Putamen (tissue), 1 donor: Measurements from ENCODE around the gene GNG2.

ENCODE experiments used
- DNase-seq: peaks from one replicate; pipeline ENCODE4 v3.0.0-alpha.2; 2016; ENCODE audit warnings: low spot score

GNG2 gene

DNA sequence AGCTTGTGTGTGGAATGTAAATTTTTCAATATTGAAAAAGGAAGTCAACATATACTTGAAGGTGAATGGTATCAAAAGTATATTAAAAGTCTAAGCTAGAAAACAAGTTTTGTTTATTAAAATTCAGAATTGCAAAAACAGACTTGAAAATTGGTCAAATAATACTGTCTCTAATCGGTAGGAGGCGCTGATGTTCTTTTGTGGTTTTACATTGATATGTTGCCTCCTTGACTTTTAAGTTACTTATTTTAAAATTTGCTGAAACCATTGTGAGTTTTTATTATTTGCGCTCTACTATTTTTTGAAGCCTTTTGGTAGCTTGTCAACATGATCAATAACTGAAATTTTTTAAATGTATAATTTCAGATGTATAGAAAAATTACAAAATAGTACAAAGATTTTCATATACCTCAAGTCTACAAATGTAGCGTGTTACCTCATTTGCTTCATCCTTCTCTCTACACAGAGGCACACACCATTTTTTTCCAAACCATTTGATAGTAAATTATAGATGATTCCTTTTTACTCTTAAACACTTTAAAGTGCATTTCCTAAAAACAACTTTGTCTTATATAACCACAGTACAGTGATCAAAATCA lies 135.8 kb downstream of the GNG2 start:
- DNase-seq, result no peak

DNA sequence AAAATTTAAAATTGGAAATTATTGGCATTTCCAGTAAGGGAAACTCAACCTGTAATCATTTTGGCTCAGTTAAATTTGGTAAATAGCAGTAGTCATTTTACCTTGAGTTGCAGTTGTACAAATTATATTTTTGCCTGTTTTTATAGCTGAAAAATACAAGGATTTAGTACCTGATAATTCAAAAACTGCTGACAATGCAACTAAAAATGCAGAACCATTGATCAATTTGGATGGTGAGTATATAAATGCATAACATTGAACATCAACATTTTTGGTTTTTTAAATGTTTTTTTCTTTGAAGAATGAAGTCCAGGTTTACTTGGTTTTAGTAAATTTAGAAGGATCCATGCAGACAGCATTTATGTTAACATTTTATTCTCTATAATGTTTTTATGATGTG lies 137.9 kb downstream of the GNG2 start:
- no peak for DNase-seq

DNA sequence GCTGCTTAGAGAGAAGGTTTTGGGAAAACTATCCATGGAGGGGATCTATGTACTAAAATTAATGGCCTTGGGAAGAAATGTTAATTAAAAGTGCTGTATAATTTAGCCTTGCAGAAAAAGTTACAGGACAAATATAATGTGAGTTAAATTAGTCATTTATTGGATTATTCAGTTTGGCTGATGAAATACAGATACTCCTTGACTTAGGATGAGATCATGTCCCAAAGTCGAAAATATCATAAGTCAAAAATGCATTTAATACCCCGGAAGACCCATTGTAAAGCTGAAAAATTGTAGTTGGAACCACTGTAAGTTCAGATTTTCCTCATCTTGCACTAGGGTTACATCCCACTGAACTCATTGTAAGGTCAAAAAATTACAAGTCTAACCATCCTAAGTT lies 138.7 kb downstream of the GNG2 start:
- DNase-seq, result no peak

DNA sequence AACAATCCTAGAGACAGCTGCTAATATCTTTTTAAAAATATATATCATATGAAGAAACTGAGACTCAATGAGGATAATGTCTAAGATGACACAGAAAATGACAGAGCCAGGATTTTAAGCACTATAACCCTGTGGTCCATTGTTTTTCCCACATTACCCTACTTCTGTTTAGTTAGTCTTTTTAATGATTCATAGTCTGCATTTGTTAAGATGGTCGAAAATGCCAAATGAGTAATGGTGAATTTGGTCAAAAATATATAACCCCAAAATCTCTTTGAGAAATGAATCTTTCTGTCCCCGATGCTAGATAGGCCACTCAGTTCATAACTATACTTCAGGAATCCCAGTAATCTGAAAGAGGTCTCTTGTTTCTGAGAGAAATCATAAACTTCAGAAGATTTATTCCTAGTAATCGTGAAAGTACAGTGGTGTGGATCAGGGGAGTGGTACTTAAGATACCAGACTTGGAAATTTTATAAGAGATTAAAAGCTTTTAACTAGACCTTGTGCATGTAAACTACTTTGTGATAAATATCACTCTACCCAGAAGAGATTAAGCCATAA lies 139.7 kb downstream of the GNG2 start:
- DNase-seq, result no peak

DNA sequence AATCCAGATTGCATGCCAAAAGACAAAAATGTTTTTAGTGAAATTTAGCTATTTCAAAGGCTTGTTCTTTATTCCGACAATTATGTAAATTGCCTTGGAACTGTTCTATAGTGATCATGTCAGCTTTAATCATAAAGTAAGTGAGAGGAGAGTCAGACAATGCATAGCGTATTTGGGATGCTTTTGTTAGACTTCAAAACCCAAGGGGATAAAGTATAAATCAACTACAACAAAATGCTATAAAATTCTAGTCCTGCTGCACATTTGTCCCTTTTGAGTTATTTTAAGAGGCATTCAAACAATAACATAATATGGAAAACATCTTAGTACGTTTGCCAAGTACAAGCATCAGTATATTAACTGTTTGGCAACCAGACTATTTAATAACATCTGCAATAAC lies 140.3 kb downstream of the GNG2 start:
- DNase-seq, result no peak

DNA sequence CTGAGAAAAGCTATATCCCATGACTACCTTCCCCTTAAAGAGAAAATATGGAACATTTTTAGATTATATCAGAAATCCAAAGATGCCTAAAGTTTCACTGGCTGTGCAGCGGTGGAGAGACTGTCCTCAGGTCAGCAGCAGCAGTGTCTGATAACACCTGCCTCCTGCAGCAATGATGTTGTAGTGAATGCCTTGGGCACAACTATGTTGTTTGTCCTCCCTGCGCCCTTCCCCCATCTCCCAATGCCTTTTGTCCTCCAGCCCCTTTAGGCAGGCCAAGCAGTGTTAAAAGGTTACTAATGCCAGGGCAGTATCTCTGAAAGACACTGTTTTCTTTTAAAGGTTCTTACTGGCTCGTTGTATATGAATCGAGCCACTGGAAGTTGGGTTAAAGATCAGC lies 142.1 kb downstream of the GNG2 start:
- no peak for DNase-seq

DNA sequence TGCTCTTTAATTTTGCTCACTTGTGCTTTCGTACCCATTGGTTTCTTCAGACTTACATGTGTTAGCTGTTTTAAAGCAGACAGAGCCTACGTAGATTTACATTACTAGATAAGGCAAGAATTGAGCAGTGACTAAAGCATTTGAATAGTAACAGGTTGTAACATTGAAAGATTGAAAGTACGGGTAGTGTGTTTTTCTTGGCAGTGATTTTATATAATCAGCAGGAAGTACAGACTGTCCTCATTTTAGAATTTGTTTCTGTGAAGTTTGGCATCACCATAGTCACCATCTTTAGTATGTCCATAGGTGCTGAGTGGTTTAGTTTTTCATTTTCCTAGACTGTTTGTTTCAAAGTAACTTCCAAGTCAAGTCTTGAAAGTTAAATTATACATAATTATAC lies 142.9 kb downstream of the GNG2 start:
- no peak for DNase-seq

DNA sequence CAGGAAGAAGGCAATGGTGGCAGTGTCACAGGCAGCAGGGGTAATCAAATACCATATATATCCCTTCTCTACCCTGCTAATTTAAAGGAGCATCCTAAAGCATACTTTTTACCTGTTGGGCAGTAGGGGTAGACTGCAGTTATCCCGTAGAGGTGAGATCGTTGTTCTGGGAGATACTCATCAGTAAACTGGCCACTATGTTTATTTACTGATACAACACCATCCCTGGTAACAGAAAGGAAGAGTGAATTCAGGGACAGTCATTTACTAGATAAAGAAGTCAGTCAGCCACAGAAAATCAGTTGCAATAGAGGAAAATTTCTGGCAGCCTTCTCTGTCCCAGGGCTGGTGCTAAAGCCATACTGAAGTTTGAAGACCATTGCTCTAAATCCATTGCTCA lies 145.2 kb downstream of the GNG2 start:
- no peak for DNase-seq

DNA sequence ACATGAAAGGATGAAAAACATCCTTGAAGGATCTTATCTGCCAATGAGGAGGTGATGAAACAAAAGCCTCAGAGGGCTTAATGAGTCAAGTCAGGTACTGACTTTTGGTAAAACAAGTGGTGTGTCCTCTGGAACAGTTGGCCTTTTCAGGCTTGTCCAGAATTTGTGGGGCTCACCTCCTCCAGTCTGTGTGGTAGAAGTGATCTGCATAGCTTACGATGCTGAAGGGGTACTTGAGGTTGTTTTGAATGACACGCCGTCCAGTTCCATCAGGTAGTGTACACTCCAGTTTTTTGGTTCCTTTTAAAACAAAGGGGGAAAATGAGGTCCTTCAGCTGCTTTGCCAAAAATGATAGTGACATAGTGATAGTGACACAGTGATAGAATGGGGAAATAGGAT lies 145.9 kb downstream of the GNG2 start:
- no peak for DNase-seq

DNA sequence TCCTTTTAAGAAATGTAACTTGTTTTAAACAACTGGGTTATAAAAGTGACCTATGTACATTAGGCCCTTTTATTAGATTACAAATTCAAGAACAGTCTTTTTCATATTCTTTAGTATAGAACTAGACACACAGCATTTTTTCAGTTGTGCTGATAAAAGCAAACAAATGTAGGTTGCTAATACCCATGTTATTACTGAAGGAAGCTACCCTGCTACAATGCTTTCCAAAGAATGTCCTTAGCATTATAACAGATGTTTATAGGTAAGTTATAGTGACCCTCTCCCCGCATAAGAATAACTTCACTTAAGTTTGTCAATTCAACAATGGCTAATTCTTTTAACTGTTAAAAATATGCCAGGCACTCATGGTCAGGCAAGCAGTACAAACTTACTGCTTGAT lies 146.8 kb downstream of the GNG2 start:
- no peak for DNase-seq

DNA sequence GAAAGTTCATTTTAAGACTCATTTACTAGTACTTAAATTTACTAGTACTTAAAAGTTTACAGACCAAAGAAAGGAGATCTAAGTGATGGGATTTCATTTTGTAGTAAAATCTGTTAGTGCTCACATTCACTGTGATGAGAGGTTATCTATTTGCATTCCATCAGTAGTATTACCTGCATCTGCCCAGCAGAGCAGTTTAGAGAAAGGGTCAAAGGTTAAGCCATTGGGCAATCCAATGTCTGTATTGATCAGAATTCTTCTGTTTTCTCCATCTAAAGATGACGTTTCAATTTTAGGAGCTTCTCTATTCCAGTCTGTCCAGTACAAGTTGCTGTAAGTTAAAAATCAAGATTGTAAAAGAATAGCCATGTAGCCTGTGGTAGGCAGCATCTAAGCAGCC lies 147.2 kb downstream of the GNG2 start:
- no peak for DNase-seq

DNA sequence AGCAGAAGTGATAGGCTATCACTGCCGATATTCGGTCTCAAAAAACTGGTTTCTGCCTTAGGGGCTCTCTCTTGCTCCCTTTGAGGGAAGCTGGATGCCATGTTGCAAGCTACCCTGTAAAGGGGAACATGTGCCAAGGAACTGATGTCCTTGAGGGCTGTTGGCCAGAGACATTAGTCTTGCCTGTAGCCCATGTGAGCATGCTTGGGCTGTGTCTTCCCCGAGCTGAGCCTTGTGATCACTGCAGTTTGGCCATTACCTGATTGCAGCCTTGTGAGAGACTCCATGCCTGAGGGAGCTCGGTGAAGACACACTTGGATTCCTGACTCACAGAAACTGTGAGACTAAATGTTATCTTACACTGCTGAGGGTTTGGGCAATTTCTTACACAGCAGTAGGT lies 147.7 kb downstream of the GNG2 start:
- no peak for DNase-seq

DNA sequence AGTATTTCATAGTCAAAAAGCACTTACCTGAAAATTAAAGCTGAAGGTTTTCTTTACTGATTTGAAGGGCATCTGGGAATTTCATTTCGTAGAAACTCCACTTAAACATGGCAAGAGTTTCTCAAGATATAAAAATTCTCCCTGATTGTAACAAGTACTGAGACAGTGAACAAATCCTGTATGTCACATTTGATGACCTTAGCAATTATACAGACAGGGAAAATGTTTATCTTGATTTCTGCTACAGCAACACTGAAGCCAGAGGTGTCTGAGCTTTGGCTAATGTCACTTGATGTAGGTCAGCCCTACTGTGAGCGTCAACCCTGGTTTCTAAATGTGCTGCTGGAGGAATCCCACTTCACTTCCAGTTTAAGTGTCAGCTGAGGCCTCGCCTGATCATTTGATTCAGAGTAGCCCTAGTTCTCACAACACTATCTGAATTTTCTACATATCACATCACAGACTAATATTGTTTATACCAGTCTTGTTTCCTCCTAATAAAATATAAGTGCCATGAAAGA lies 149.8 kb downstream of the GNG2 start:
- DNase-seq, result no peak

DNA sequence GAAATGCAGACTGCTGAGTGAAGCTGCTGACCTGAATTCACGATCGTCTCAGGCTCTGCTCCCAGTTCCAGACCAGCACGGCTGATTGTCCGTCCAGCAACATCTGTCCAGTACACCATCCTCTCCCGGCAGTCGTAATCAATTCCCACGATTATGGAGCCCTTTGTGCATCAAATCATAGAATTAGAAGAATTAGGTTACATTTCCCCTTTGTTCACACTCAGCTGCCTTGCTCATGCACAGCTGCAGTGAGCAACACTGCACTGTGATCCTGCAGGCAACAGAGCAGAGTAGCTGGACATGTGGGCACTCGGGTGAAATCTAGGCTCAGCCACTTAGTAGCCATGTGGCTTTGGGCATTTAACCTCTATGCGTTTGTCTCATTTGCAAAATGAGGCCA lies 151.1 kb downstream of the GNG2 start:
- peak; percentile 34 for DNase-seq

DNA sequence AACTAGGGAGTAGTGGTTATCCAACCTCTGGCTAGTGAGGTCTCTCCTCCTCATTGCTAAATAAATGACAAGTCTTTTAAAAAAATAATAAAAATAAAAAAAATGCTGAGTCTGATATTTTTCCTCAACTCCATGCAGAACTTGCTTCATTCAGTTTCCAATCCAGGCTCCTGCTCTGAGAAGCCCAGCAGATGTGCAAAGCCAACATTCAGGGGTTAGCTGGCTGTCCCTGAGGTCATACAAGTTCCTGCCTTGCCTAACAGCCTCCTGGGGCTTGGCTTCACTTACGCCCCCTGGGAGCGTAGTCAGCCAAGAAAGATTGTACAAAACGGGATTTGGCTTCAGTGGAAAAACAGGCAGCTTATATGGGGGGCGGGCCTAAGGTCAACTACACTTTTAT lies 152.2 kb downstream of the GNG2 start:
- peak; percentile 23 for DNase-seq

DNA sequence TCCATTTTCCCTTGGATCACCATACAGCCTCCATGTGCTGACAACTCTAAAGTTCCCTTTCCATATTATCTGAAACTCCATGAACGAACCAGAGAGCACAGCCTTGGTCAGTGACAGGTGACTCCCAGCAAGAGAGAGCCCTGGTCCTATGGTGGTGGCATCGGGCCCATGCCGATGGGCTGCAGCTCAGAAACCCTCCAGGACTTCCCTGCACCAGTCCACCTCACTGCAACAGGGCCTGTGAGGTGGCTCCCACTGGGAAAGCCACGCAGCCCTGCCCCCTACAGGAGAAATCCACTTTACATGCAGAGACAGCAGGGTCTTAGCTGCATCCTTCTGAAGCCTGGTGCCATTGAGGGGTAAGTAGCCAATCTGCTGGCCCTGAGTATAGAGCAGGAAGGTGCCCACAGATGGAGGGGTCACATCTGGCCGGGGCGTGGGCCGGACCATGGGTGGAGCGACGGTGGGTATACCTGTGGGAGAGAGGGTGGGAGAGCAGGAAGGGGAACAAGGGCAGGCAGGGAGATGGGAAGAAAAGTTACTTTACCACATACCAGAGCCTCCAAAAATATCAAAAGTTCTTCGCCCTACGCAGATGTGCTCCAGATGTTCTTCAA lies 153.7 kb downstream of the GNG2 start:
- no peak for DNase-seq

DNA sequence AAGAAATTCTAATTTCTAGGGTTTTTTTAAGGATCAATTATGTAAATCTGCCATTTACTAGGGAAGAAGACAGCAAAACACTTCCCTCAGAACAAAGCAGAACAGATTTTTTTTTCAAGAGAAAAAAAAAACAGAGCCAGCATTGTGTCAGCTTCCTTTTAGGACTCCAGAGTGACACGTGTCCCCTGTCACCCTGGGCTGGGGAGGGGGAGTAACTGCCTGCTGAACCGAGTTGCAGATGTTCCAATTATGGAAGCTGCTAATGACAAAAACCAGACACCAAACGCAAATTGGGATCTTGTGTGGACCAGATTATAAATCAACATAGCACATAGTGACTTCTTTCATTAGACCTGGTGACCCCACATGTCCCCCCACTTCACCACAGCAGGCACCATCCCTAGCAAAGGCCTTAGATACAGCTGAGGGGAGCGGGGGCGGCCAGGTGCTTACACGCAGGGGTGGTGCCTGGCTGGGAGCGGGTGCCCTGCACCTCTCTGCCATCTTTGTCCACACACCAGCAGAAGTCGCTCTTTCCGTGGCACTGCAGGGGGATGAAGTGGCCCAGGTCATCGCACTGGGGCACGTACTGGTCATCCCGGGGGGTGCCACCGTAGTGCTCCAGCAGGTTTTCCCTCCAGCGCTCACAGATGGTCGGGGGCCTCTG lies 154.3 kb downstream of the GNG2 start:
- DNase-seq, result peak; percentile 87

DNA sequence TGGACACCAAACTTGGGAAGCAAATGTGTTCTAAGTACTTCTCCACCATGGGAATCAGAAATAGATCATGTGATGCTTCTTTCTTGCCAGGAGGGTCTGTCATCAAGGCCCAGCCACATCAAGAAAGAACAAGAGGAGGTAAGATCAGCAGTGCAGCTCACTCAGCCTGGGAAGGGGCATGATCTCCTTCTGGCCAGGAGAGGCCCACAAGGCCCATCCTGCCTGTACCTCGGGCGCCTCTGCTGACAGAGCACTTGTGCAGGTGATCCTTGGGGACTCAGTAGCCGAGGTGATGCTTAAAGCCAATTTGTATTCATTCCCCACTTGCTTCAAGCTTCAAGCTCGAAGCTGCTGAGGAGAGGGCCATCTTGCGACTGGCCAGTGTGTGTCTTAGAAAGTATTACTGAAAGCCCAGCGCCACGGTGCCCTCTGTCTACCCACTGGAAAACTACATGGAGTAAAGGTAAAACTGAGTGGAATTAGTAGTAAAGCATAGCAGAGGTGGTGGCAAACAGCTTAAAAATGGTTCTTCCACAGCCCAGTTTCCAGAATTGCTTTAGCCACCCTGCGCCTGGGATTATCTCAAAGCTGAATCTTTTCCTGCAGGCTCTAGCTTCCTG lies 155.1 kb downstream of the GNG2 start:
- peak; percentile 53 for DNase-seq

DNA sequence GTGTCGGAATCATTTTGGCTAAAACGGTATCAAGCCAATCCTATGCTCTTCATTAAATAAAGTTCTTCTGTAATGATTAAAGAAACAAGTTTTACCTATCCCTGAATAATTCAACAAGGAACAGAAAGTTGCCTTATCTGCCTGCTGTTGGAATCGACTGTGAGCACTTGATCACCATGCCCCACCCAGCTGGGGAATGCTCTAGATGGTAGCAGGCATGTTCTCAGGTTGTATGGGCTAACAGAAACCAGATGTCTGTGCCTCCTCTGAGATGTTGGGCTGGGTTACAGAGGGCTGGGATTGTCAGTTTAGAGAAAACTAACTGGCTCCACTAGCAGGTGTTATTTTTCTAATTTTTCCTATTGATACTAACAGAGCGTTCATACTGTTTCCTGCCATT lies 157.8 kb downstream of the GNG2 start:
- DNase-seq, result no peak

DNA sequence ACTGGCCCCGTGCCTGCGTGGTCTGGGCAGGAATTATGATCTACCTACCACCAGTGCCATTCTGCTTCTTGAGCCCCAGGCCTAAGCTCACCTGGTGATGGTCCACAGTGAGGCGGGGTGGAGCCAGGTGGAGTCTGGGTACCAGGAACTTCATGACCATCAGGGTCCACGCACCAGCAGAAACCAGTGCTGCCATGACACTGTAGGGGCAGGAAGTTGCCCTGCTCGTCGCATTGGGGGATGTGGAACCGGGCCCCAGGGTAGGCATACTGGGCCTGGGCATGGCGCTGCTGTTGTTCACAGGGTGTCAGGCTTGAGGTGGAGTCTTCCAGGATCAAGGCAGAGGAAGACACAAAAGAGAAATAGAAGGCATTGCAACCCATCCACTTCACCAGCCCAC lies 158.6 kb downstream of the GNG2 start:
- DNase-seq, result no peak
